Lung (tissue), 12 donors: ENCODE data around the gene TDRD12. TPM values are rescaled to one million over a fixed set of nuclear protein-coding genes. Genes with fewer than 3 reads are reported as not detected.

Experiments used
- ATAC-seq: fragments of 200-7000 bp; cut with Tn5 transposase; one replicate; pipeline ENCODE4 v1.9.1; 2020; ENCODE audit warnings: moderate number of reproducible peaks; ENCODE audit not compliant: insufficient read depth, low FRiP score
- DNase-seq, 3 donors: peaks; one replicate each; pipeline ENCODE4 v3.0.0-alpha.2; 2013 to 2017
- H3K27ac ChIP-seq, 2 donors: one replicate each; pipeline ENCODE4 v1.5.1; 2013; ENCODE audit warnings: mild to moderate bottlenecking in 2 of 2, moderate library complexity in 2 of 2, control low read depth in 1 of 2, inconsistent platforms in 1 of 2, low read depth in 1 of 2, low read length in 1 of 2
- H3K27me3 ChIP-seq, 3 donors: one replicate each; pipeline ENCODE4 v1.5.1; 2013; ENCODE audit warnings: low read length in 2 of 3; ENCODE audit not compliant: control insufficient read depth in 3 of 3, insufficient read depth in 3 of 3
- H3K36me3 ChIP-seq, 4 donors: one replicate each; pipeline ENCODE4 v1.5.1; 2013; ENCODE audit warnings: low read length in 4 of 4, mild to moderate bottlenecking in 1 of 4, moderate library complexity in 1 of 4; ENCODE audit not compliant: control insufficient read depth in 4 of 4, insufficient read depth in 4 of 4
- H3K4me1 ChIP-seq, 5 donors: one replicate each; pipeline ENCODE4 v1.5.1; 2013; ENCODE audit warnings: low read length in 5 of 5, mild to moderate bottlenecking in 2 of 5, moderate library complexity in 1 of 5; ENCODE audit not compliant: control insufficient read depth in 5 of 5, insufficient read depth in 5 of 5
- H3K4me3 ChIP-seq: one replicate; pipeline ENCODE4 v1.5.1; 2013; ENCODE audit warnings: mild to moderate bottlenecking, control low read depth, moderate library complexity
- H3K9ac ChIP-seq, 2 donors: one replicate each; pipeline ENCODE4 v1.5.1; 2013; ENCODE audit warnings: low read length in 2 of 2, control low read depth in 1 of 2; ENCODE audit not compliant: insufficient read depth in 1 of 2
- H3K9me3 ChIP-seq, 4 donors: one replicate each; pipeline ENCODE4 v1.5.1; 2013; ENCODE audit warnings: low read length in 3 of 4, mild to moderate bottlenecking in 1 of 4, moderate library complexity in 1 of 4; ENCODE audit not compliant: control insufficient read depth in 4 of 4, insufficient read depth in 3 of 4
- WGBS, 2 donors: extraction: QIAGEN DNeasy Blood & Tissue Kit; methylation state at CpG; one replicate each; pipeline ENCODE4 v1.1.7; 2013; 5-methylcytosine and 5-hydroxymethylcytosine counted together
- polyA plus RNA-seq, 2 donors: library from polyadenylated mRNA; stranded (reverse); fragments of 200-250 nt; gene quantifications; one replicate each; pipeline ENCODE4 v1.2.1, GENCODE V29; 2013
- total RNA-seq, 2 donors: library from RNA; depleted of rRNA in 1 of 2; stranded (reverse); fragments of >200 nt in 1 of 2; gene quantifications; one replicate each; pipeline ENCODE4 v1.2.1, GENCODE V29; 2014 to 2021
- TF ChIP-seq, protein P1 (sequence below): IDR thresholded peaks from 2 replicates; pipeline ENCODE4 v1.5.1; 2012; ENCODE audit warnings: mild to moderate bottlenecking; ENCODE audit errors: control extremely low read depth, extremely low read depth
- donor health status: control.
- donor health status: control.
- donor health status: Bipolar disorder and iron deficiency.
- donor health status: healthy.
- donor health status: DM: yes; HTN: yes; CAD: no.

TDRD12 gene
- total and polyA plus RNA-seq, 4 donors: 0.08 to 0.14 (median 0.10) TPM

DNA sequence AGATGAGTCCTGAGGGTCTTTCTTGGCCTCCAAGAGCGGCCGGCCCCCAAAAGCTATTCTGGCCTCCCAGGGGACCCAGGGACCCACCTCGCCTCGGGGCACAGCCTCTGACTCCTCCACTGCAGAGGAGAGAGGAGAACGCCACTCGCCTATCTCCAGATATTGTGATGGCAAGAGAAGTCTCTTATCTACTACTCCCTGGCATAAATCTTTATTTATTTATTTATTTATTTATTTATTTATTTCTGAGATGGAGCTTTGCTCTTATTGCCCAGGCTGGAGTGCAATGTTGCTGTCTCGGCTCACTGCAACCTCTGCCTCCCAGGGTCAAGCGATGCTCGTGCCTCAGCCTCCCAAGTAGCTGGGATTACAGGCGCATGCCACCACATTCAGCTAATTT lies 139.0 kb downstream of the TDRD12 start:
- Histone ChIP-seq H3K9ac (no peak overlapping the region), H3K4me1 (no peaks in the 10 kb centered on the region), H3K36me3 (no peaks in the 10 kb centered on the region), H3K4me3 (no peak overlapping the region), H3K9me3 (no peaks in the 10 kb centered on the region), H3K27me3 (no peaks in the 10 kb centered on the region), H3K27ac (no peak overlapping the region)
- DNase-seq (no peak), ATAC-seq (no peak)
- TF ChIP-seq, protein P1, sequence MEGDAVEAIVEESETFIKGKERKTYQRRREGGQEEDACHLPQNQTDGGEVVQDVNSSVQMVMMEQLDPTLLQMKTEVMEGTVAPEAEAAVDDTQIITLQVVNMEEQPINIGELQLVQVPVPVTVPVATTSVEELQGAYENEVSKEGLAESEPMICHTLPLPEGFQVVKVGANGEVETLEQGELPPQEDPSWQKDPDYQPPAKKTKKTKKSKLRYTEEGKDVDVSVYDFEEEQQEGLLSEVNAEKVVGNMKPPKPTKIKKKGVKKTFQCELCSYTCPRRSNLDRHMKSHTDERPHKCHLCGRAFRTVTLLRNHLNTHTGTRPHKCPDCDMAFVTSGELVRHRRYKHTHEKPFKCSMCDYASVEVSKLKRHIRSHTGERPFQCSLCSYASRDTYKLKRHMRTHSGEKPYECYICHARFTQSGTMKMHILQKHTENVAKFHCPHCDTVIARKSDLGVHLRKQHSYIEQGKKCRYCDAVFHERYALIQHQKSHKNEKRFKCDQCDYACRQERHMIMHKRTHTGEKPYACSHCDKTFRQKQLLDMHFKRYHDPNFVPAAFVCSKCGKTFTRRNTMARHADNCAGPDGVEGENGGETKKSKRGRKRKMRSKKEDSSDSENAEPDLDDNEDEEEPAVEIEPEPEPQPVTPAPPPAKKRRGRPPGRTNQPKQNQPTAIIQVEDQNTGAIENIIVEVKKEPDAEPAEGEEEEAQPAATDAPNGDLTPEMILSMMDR: no peak
- 97% methylated on average over 10 of the region's 10 CpGs for whole genome bisulfite sequencing, 2 donors

DNA sequence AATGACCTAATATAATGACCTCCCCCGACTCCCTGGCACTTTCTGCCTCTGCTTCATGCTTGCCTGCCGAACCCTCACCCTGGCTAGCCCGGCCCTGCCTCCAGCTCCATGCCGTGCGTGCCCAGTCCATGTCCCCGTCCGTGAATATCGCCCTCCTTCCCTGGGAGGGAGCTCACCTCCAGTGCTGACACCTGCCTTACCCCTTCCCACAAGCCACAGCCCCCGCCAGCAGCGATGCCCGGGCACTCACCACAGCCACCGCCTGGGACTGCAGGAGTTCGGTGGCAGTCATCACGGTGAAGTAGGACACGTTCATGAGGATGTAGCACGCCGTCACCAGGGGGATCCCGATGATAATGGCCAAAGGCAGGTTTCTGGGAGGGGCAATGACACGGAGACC lies 140.0 kb downstream of the TDRD12 start:
- H3K4me3 ChIP-seq: no peak overlapping the region
- WGBS, 2 donors: 96 to 97% methylated on average over 19 of the region's 19 CpGs

DNA sequence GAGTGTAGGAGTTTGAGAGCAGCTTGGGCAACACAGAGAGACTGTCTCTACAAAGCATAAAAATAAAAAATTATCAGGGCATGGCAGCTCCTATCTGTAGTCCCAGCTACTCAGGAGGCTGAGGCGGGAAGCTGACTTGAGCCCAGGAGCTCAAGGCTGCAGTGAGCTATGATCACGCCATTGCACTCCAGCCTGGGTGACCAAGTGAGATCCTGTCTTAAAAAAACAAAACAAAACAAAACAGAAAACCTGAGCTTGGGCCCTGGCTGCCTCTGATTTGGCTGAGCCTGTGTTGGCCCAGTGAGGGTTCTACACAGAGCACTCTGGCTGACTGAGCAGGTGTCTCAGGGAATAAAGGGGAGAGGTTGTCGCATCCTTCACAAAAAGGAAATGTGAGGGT lies 142.0 kb downstream of the TDRD12 start:
- no peak overlapping the region for H3K9ac ChIP-seq
- H3K27me3 ChIP-seq: no peaks in the 10 kb centered on the region
- H3K36me3 ChIP-seq: no peaks in the 10 kb centered on the region
- no peak overlapping the region for H3K27ac ChIP-seq
- no peaks in the 10 kb centered on the region for H3K9me3 ChIP-seq
- ATAC-seq (no peak), DNase-seq (no peak)
- WGBS, 2 donors: 98 to 100% methylated on average over 3 of the region's 3 CpGs
- H3K4me1 ChIP-seq: no peaks in the 10 kb centered on the region
- TF ChIP-seq, protein P1: no peak
- H3K4me3 ChIP-seq: no peak overlapping the region

More for the DNA sequence above, 140.0 kb downstream of the TDRD12 start:
- H3K4me1 ChIP-seq: no peaks in the 10 kb centered on the region
- no peak for ATAC-seq
- TF ChIP-seq, protein P1: no peak
- H3K27ac ChIP-seq: no peak overlapping the region
- no peak overlapping the region for H3K9ac ChIP-seq
- no peaks in the 10 kb centered on the region for H3K9me3 ChIP-seq
- no peak for DNase-seq
- H3K27me3 ChIP-seq: no peaks in the 10 kb centered on the region
- H3K36me3 ChIP-seq: no peaks in the 10 kb centered on the region

DNA sequence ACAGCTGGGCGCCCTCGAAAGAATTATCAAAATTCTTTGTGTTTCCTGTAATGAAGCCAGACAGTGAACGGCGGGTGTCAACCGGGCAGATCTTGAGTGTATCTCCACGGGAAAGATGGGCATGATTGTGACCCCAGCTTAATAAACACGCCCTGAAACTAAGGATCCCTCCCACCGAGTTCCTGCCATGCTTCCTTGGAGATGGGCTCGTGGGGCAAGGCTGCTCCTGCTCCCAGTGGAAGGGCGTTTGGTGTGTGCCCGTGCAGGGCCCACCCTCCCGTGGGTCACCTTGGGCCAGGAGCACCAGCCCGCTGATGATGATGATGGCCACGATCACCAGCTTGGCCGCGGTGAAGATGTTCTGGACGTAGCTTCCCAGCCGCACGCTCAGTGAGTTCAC lies 142.6 kb downstream of the TDRD12 start:
- H3K36me3 ChIP-seq: no peaks in the 10 kb centered on the region
- no peaks in the 10 kb centered on the region for H3K27me3 ChIP-seq
- no peaks in the 10 kb centered on the region for H3K4me1 ChIP-seq
- no peak for ATAC-seq
- H3K4me3 ChIP-seq: no peak overlapping the region
- no peak for DNase-seq
- H3K9ac ChIP-seq: no peak overlapping the region
- TF ChIP-seq, protein P1: no peak
- no peak overlapping the region for H3K27ac ChIP-seq
- WGBS, 2 donors: 91 to 92% methylated on average over 19 of the region's 19 CpGs
- H3K9me3 ChIP-seq: no peaks in the 10 kb centered on the region
